Progenitor cell of endocrine pancreas (in vitro differentiated cells): Measurements from ENCODE around the gene NCAPH2. TPM values are rescaled to one million over a fixed set of nuclear protein-coding genes. Genes with fewer than 3 reads are reported as not detected.

ENCODE experiments used
- DNase-seq: peaks from one replicate; pipeline ENCODE4 v3.0.0; 2021; ENCODE audit warnings: low spot score; ENCODE audit not compliant: unreplicated experiment
- H3K27ac Mint-ChIP-seq: 2 replicates; pipeline ENCODE4 v1.8.0; 2021; ENCODE audit warnings: mild to moderate bottlenecking, moderate library complexity, mixed read lengths
- H3K27me3 Mint-ChIP-seq: 2 replicates; pipeline ENCODE4 v1.8.0; 2021; ENCODE audit warnings: mixed read lengths
- H3K36me3 Mint-ChIP-seq: 2 replicates; pipeline ENCODE4 v1.8.0; 2022; ENCODE audit warnings: mixed read lengths; ENCODE audit not compliant: insufficient read depth
- H3K4me1 Mint-ChIP-seq: 2 replicates; pipeline ENCODE4 v1.8.0; 2021; ENCODE audit warnings: low read depth, mixed read lengths
- H3K4me3 Mint-ChIP-seq: 2 replicates; pipeline ENCODE4 v1.8.0; 2021; ENCODE audit warnings: low read depth, mild to moderate bottlenecking, moderate library complexity, mixed read lengths
- H3K9me3 Mint-ChIP-seq: 2 replicates; pipeline ENCODE4 v1.8.0; 2021; ENCODE audit warnings: low read depth, mixed read lengths
- total RNA-seq: library from RNA; stranded (reverse); gene quantifications from 2 replicates; pipeline ENCODE4 v1.2.1, GENCODE V29; 2021
- TF ChIP-seq, protein P1 (sequence below): fragments of 200-600 bp; sonication (generic); IDR thresholded peaks from one replicate; pipeline ENCODE4 v1.5.0; 2021; ENCODE audit warnings: antibody characterized with exemption, mild to moderate bottlenecking; ENCODE audit not compliant: unreplicated experiment

Gene NCAPH2
- total RNA-seq, 1 donor from 2014 or later, result 66.5 TPM

DNA sequence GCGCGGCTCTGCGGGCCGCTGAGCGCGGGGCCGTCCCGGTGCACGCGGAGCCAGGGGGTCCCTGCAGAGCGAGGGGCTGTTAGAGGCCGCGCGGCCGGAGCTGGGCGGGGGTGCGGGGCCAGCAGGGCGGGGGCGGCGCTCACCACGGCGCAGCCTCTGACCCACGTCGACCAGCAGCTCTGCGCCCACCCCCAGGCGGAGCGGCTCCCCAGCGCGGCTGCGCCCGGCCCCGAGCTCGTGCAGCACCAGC is 17.8 kb downstream of the NCAPH2 start:
- no peak overlapping the region for H3K27ac Mint-ChIP-seq
- H3K9me3 Mint-ChIP-seq, result no peaks in the 10 kb centered on the region
- peak overlapping the region; percentile 83 for H3K4me3 Mint-ChIP-seq

DNA sequence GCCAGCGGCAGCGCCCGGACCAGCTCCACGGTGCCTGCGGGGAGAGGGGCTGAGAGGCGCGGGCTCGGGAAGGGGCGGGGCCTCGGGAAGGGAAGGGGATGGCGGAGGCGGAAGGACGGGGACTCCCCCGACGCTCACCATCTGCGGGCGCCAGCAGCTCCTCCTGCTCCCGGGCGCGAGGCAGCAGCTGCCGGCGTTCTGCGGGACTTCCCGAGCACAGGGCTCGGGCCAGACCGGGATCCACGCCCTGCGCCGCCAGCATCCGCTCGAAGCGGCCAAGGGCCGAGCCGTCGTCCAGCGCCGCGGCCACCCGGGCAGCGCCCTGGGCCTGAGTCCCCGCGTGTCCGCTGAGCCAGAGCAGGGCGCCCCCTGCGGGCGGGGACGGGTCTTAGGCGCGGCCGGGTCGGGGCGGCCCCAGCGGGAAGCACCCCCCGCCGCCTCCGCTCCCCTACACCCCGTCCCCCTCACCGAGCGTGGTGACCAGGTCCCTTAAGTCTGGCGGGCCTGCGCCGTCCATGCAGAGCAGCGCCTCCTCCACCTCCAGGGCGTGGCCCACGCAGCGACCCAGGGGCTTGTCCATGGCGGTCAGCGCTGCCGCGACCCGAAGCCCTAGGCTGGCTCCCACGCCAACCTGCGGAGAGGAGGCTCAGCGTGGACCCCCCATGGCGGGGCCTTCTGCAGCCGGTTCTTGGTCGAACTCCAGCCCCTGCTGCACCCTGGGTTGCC is 18.2 kb downstream of the NCAPH2 start:
- no peaks in the 10 kb centered on the region for H3K9me3 Mint-ChIP-seq
- peaks cover 4% of the 10 kb centered on the region for H3K36me3 Mint-ChIP-seq
- H3K4me1 Mint-ChIP-seq, result peaks cover 11% of the 10 kb centered on the region
- H3K4me3 Mint-ChIP-seq, result peak overlapping the region; percentile 61
- TF ChIP-seq, protein P1, sequence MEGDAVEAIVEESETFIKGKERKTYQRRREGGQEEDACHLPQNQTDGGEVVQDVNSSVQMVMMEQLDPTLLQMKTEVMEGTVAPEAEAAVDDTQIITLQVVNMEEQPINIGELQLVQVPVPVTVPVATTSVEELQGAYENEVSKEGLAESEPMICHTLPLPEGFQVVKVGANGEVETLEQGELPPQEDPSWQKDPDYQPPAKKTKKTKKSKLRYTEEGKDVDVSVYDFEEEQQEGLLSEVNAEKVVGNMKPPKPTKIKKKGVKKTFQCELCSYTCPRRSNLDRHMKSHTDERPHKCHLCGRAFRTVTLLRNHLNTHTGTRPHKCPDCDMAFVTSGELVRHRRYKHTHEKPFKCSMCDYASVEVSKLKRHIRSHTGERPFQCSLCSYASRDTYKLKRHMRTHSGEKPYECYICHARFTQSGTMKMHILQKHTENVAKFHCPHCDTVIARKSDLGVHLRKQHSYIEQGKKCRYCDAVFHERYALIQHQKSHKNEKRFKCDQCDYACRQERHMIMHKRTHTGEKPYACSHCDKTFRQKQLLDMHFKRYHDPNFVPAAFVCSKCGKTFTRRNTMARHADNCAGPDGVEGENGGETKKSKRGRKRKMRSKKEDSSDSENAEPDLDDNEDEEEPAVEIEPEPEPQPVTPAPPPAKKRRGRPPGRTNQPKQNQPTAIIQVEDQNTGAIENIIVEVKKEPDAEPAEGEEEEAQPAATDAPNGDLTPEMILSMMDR, result peak; percentile 69
- peak; percentile 70 for DNase-seq
- peak overlapping the region; percentile 33 for H3K27ac Mint-ChIP-seq
- H3K27me3 Mint-ChIP-seq, result peaks cover 18% of the 10 kb centered on the region

More for the DNA sequence above, 17.8 kb downstream of the NCAPH2 start:
- H3K27me3 Mint-ChIP-seq, result peaks cover 14% of the 10 kb centered on the region
- H3K4me1 Mint-ChIP-seq, result peaks cover 11% of the 10 kb centered on the region
- peaks cover 4% of the 10 kb centered on the region for H3K36me3 Mint-ChIP-seq
- TF ChIP-seq, protein P1, result peak; percentile 65
- no peak for DNase-seq

DNA sequence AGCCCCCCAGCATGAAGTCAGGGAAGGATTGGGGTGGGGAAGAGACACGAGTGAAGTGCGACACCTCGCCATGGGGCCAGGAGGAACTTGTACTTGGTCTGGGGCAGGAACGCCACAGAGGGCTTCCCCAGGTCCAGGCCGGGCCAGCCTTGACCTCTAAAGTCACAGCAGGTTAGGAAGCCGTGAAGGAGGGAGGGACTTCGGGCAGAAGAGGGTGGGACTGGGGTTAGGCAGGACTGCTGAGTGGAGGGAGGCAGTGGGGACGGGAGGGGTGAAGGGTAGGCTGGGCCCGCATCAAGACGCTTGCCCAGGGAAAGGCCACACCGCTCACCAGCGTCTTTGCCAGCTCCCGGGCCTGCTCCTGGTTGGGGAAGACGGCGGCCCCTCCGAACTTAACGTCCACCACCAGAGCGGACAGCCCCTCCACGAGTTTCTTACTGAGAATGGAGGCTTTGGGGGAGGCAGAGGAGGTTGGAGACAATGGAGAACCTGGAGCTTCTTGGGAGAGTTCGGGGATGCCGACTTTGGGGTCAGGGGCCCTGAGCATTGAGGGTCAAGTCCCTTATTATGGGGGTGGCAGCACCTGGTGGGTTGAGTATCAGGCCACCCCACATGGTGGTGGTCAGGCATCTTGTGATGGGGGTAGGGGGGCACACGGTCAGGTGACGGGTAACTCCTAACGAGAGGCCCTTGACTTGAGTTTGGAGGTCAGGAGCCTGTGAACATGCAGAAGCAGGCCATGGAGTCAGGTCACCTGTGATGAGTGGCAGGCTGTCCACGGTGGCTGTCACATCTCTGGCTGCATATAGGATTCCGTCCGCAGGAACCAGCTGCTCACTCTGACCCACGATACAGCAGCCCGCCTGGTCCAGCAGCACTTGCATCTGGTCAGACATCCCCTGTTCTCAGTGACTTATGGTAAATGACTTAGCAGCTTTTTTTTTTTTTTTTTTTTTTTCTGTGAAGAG is 19.1 kb downstream of the NCAPH2 start:
- no peaks in the 10 kb centered on the region for H3K9me3 Mint-ChIP-seq
- H3K27me3 Mint-ChIP-seq, result peaks cover 18% of the 10 kb centered on the region
- peak overlapping the region; percentile 61 for H3K4me3 Mint-ChIP-seq
- peak overlapping the region; percentile 33 for H3K27ac Mint-ChIP-seq
- no peak for DNase-seq
- TF ChIP-seq, protein P1, result no peak
- H3K4me1 Mint-ChIP-seq, result peaks cover 11% of the 10 kb centered on the region
- peaks cover 4% of the 10 kb centered on the region for H3K36me3 Mint-ChIP-seq

DNA sequence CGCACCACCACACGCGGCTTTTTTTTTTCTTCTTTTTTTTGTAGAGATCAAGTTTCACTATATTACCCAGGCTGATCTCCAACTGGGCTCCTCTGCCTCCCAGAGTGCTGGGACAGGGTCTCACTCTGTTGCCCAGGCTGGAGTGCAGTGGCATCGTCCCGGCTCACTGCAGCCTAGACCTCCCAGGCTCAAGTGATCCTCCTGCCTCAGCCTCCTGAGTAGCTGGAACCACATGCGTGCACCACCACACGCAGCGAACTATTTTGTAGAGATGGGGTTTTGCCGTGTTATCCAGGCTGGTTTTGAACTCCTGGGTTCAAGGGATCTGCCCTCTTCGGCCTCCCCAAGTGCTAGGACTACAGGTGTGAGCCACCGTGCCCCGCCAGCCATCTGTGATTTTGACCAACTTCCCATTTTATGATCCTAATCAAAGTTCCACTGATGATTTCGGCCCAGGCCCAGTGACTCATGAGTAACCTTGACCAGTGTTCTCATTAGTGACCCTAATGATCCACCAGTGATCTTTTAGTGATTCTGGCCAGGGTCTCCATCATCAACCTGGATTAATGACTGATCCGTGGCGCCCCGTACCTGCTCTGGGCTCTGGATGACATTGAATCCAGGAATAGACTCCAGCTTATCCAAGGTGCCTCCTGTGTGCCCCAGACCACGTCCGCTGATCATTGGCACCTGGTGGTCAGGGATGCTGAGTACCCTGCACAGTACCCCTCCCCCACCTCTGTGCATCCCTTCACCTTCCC is 20.1 kb downstream of the NCAPH2 start:
- TF ChIP-seq, protein P1, result no peak
- Mint-ChIP-seq H3K4me1 (peaks cover 15% of the 10 kb centered on the region), H3K36me3 (peaks cover 4% of the 10 kb centered on the region), H3K27me3 (peaks cover 25% of the 10 kb centered on the region), H3K4me3 (peak overlapping the region; percentile 61), H3K27ac (peak overlapping the region; percentile 52), H3K9me3 (no peaks in the 10 kb centered on the region)
- no peak for DNase-seq
